Measurements from ENCODE around the gene ZFX.

The ZFX gene

GRCh38 chrX:24196509-24196908, 47.0 kb downstream of the ZFX start:
- TF ChIP-seq, protein P1, sequence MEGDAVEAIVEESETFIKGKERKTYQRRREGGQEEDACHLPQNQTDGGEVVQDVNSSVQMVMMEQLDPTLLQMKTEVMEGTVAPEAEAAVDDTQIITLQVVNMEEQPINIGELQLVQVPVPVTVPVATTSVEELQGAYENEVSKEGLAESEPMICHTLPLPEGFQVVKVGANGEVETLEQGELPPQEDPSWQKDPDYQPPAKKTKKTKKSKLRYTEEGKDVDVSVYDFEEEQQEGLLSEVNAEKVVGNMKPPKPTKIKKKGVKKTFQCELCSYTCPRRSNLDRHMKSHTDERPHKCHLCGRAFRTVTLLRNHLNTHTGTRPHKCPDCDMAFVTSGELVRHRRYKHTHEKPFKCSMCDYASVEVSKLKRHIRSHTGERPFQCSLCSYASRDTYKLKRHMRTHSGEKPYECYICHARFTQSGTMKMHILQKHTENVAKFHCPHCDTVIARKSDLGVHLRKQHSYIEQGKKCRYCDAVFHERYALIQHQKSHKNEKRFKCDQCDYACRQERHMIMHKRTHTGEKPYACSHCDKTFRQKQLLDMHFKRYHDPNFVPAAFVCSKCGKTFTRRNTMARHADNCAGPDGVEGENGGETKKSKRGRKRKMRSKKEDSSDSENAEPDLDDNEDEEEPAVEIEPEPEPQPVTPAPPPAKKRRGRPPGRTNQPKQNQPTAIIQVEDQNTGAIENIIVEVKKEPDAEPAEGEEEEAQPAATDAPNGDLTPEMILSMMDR (IDR thresholded peaks at IDR 0.05; ENCODE audit: unreplicated experiment in 3 of 3) = no peak

DNA sequence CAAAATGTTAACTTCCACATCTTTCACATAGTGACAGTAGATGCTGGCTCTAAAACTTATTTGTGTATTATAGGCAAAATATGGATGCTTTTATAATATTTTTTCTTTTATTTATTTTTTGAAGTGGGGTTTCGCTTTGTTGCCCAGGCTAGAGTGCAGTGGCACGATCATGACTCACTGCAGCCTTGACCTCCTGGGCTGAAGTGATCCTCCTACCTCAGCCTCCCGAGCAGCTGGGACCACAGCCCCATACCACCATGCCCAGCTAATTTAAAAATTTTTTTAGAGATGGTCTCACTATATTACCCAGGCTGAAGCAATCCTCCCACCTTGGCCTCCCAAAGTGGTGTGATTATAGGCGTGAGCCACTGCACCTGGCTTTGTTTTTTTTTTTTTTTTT, 48.6 kb downstream of the ZFX start:
- H3K4me3 Mint-ChIP-seq = no peak overlapping the region
- H3K36me3 Mint-ChIP-seq (ENCODE audit: low read depth) = peaks cover 53% of the 10 kb centered on the region
- TF ChIP-seq, protein P1 (IDR thresholded peaks at IDR 0.05; ENCODE audit: unreplicated experiment in 3 of 3) = no peak
- no peaks in the 10 kb centered on the region for H3K27me3 Mint-ChIP-seq (ENCODE audit: low read depth)
- no peak overlapping the region for H3K27ac Mint-ChIP-seq
- peaks cover 10% of the 10 kb centered on the region for H3K4me1 Mint-ChIP-seq
- no peaks in the 10 kb centered on the region for H3K9me3 Mint-ChIP-seq

More at GRCh38 chrX:24196509-24196908, 47.0 kb downstream of the ZFX start:
- no peak overlapping the region for H3K4me3 Mint-ChIP-seq
- peaks cover 51% of the 10 kb centered on the region for H3K36me3 Mint-ChIP-seq (ENCODE audit: low read depth)
- no peaks in the 10 kb centered on the region for H3K9me3 Mint-ChIP-seq
- no peaks in the 10 kb centered on the region for H3K27me3 Mint-ChIP-seq (ENCODE audit: low read depth)
- peaks cover 10% of the 10 kb centered on the region for H3K4me1 Mint-ChIP-seq
- H3K27ac Mint-ChIP-seq = no peak overlapping the region

GRCh38 chrX:24200133-24200532, 50.6 kb downstream of the ZFX start:
- H3K4me1 Mint-ChIP-seq = peaks cover 10% of the 10 kb centered on the region
- no peak overlapping the region for H3K4me3 Mint-ChIP-seq
- H3K27me3 Mint-ChIP-seq (ENCODE audit: low read depth) = no peaks in the 10 kb centered on the region
- peaks cover 55% of the 10 kb centered on the region for H3K36me3 Mint-ChIP-seq (ENCODE audit: low read depth)
- no peaks in the 10 kb centered on the region for H3K9me3 Mint-ChIP-seq
- TF ChIP-seq, protein P1 (IDR thresholded peaks at IDR 0.05; ENCODE audit: unreplicated experiment in 3 of 3) = no peak
- H3K27ac Mint-ChIP-seq = peak overlapping the region in 2 of 3 experiments; percentile 1 to 6

- no peak overlapping the region for H3K27ac Mint-ChIP-seq
- peaks cover 10% of the 10 kb centered on the region for H3K4me1 Mint-ChIP-seq
- TF ChIP-seq, protein P1 (IDR thresholded peaks at IDR 0.05; ENCODE audit: unreplicated experiment in 3 of 3) = no peak
- no peaks in the 10 kb centered on the region for H3K9me3 Mint-ChIP-seq
- H3K27me3 Mint-ChIP-seq (ENCODE audit: low read depth) = no peaks in the 10 kb centered on the region
- peaks cover 50% of the 10 kb centered on the region for H3K36me3 Mint-ChIP-seq (ENCODE audit: low read depth)
- no peak overlapping the region for H3K4me3 Mint-ChIP-seq
These were observed 51.7 kb downstream of the ZFX start for GRCh38 chrX:24201216-24201615.

DNA sequence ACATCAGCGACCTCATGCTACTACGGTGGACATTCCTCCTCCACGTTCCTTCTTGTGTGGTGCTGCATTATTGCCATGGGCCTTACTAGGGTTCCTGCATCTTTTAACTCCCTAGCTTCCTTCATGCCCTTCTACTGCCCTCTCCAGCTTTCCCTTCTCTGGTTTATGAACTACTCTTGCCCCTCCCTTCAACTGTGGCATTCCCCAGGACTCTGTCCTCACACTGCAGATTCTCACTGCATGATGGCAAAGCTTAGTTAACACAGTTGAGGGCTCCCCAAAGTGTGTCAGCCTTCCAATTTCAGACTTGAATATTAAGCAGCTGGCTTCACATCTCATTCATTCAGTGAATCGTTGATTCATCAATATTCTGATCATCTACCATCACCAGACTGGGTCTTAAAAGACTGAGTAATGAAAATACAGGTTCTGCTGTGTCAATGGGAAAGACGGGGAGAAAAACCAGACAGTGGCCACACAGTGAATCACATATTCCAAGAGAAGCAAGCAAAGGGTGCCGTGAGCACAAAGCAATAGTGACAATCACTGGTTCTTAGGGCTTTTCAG, 53.0 kb downstream of the ZFX start:
- Mint-ChIP-seq H3K27me3 (ENCODE audit: low read depth) (no peaks in the 10 kb centered on the region), H3K4me1 (peaks cover 6% of the 10 kb centered on the region), H3K9me3 (no peaks in the 10 kb centered on the region), H3K36me3 (ENCODE audit: low read depth) (peaks cover 41% of the 10 kb centered on the region), H3K27ac (peak overlapping the region in 1 of 3 experiments; percentile 66), H3K4me3 (no peak overlapping the region)
- TF ChIP-seq, protein P1 (IDR thresholded peaks at IDR 0.05; ENCODE audit: unreplicated experiment in 3 of 3) = no peak

Data from nephron (organoid).